Stomach (tissue), 4 donors: ENCODE measurements around the gene ZBTB45.

Source experiments
- POLR2A ChIP-seq, 4 donors: fragments of 450-650 bp; IDR thresholded peaks; one replicate each; pipeline ENCODE4 v1.6.1; 2016; ENCODE audit warnings: antibody characterized with exemption in 4 of 4, control low read depth in 2 of 4, mild to moderate bottlenecking in 1 of 4, moderate library complexity in 1 of 4
- POLR2AphosphoS5 ChIP-seq, 3 donors: sonication (generic); formaldehyde crosslinking; IDR thresholded peaks; one replicate each; pipeline ENCODE4 v1.6.1; 2016; ENCODE audit warnings: antibody characterized with exemption in 3 of 3
- TF ChIP-seq, protein P1 (sequence below), 7 experiments: fragments of 450-650 bp in 4 of 7; fragments of 200-600 bp in 3 of 7; sonication (generic) in 3 of 7; IDR thresholded peaks; one replicate each; pipeline ENCODE4 v1.5.1; 2016 to 2019; ENCODE audit warnings: antibody characterized with exemption in 7 of 7, control low read depth in 2 of 7, mild to moderate bottlenecking in 1 of 7

DNA sequence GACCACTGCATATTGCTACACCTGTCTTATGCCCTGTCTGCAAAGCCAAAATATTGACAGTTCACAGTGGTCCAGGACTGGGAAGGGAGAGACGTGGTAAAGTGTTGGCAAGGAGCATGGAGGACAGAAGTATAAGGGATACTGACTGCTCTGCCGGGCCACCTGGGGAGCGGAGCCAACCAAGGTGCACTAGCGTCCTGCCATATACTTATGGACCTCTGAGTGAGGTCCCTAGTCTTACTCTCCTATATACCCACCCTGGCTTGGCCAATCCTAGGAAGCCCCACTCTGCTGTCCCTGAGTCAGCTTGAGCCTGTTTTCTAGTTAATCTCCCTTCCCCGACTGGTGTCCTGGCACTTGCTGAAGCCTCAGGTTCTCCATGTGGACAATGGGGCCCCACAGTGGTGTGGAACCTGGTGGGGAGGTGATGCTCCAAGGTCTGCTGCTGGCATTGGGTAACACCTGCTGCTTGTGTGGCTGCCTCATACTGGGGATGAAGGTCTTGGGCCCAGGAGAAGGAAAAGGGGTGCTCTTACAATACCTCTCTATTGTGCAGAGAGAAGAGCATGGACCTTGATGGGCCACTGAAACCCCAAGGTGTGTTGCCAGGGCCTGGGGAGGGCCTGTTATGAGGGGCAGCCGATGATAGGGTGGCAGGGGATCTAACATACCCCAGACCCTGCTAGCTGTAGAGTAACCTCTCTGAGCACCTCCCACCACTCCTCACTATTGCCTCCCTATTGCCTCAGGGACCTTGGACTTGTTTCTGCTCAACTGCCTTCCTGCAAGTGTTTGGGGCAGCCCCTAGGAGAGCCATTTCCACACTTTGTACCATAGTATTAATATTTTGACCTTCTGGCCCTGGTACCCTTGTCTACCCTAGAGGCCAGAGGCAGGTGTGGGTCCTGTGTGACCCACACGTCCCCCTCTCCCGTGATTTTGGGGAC is 17.5 kb upstream of the ZBTB45 start:
- TF ChIP-seq POLR2AphosphoS5 (IDR thresholded peaks at IDR 0.05) (no peak), POLR2A (IDR thresholded peaks at IDR 0.05) (no peak)
- TF ChIP-seq, protein P1, sequence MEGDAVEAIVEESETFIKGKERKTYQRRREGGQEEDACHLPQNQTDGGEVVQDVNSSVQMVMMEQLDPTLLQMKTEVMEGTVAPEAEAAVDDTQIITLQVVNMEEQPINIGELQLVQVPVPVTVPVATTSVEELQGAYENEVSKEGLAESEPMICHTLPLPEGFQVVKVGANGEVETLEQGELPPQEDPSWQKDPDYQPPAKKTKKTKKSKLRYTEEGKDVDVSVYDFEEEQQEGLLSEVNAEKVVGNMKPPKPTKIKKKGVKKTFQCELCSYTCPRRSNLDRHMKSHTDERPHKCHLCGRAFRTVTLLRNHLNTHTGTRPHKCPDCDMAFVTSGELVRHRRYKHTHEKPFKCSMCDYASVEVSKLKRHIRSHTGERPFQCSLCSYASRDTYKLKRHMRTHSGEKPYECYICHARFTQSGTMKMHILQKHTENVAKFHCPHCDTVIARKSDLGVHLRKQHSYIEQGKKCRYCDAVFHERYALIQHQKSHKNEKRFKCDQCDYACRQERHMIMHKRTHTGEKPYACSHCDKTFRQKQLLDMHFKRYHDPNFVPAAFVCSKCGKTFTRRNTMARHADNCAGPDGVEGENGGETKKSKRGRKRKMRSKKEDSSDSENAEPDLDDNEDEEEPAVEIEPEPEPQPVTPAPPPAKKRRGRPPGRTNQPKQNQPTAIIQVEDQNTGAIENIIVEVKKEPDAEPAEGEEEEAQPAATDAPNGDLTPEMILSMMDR (IDR thresholded peaks at IDR 0.05), result no peak
